HCT116 (cell line): Measurements from ENCODE around the gene ADARB2. TPM values are rescaled to one million over a fixed set of nuclear protein-coding genes. Genes with fewer than 3 reads are reported as not detected.

Experiments used
- ATAC-seq: fragments of 200-7000 bp; cut with Tn5 transposase; 2 replicates; pipeline ENCODE4 v1.9.1; 2020; ENCODE audit warnings: mild to moderate bottlenecking, moderate library complexity
- BruUV-seq: library from RNA; stranded (reverse); fragments of 400-500 nt; replicated peaks from 2 replicates; lab custom pipeline; 2021; lab: Mats Ljungman, UMichigan
- CTCF ChIA-PET: fragments of 300-600 bp; sonication (Branson Sonifier 250); formaldehyde crosslinking; loops from one replicate; lab custom pipeline; 2021; ENCODE audit warnings: antibody characterized with exemption; lab: Charles Lee
- POLR2A ChIA-PET: fragments of 300-600, 350-600 bp; sonication (Branson Sonifier 250); formaldehyde crosslinking; loops from one replicate; lab custom pipeline; 2021; ENCODE audit warnings: antibody characterized with exemption; lab: Charles Lee
- RAD21 ChIA-PET, 2 experiments: fragments of 300-600 bp; sonication (Branson Sonifier 250); formaldehyde crosslinking; loops; one replicate each; lab custom pipeline; 2023; ENCODE audit warnings: low total read pairs in 2 of 2; ENCODE audit not compliant: uncharacterized antibody in 2 of 2, unreplicated experiment in 2 of 2, low non-redundant PET in 1 of 2; lab: Charles Lee
- DNase-seq: peaks from one replicate; pipeline ENCODE4 v3.0.0-alpha.2; 2010; ENCODE audit warnings: low read depth, low spot score
- H2AFZ ChIP-seq: fragments of 200-600 bp; shearing (Covaris generic), sonication (generic); 2 replicates; pipeline ENCODE4 v1.6.1; 2017; ENCODE audit warnings: low read depth, mixed run types, mixed read lengths, antibody characterized with exemption, low read length; ENCODE audit not compliant: poor library complexity, severe bottlenecking
- H3K27ac ChIP-seq: 2 replicates; pipeline ENCODE4 v1.5.1; 2012; ENCODE audit warnings: low read depth, low read length
- H3K27me3 ChIP-seq: fragments of 200-600 bp; sonication (generic); 2 replicates; pipeline ENCODE4 v1.6.1; 2016; ENCODE audit warnings: mixed run types, low read length, mixed read lengths; ENCODE audit not compliant: insufficient read depth
- H3K36me3 ChIP-seq, 2 experiments: fragments of 200-500 bp in 1 of 2; fragments of 200-600 bp in 1 of 2; sonication (Bioruptor generic) in 1 of 2; sonication (generic) in 1 of 2; 2 replicates each; pipeline versions ENCODE4 v1.5.1 to v1.6.1; 2014 to 2016; ENCODE audit warnings: low read length in 2 of 2, inconsistent platforms in 1 of 2, mixed read lengths in 1 of 2, mixed run types in 1 of 2; ENCODE audit not compliant: insufficient read depth in 2 of 2, control insufficient read depth in 1 of 2
- H3K4me1 ChIP-seq, 2 experiments: fragments of 200-600 bp in 1 of 2; sonication (generic) in 1 of 2; 2 replicates each; pipeline versions ENCODE4 v1.5.1 to v1.6.1; 2012 to 2017; ENCODE audit warnings: low read length in 2 of 2, inconsistent platforms in 1 of 2, mild to moderate bottlenecking in 1 of 2, mixed read lengths in 1 of 2, mixed run types in 1 of 2, moderate library complexity in 1 of 2; ENCODE audit not compliant: insufficient read depth in 2 of 2, control insufficient read depth in 1 of 2
- H3K4me2 ChIP-seq: fragments of 200-600 bp; sonication (generic); 2 replicates; pipeline ENCODE4 v1.6.1; 2017; ENCODE audit warnings: mixed run types, low read length, mixed read lengths
- H3K4me3 ChIP-seq, 2 experiments: fragments of 200-600 bp in 1 of 2; sonication (generic) in 1 of 2; replicated peaks in 1 of 2; 2 replicates each; pipeline ENCODE4 v1.5.1; 2011 to 2016; ENCODE audit warnings: low read length in 2 of 2, control low read depth in 1 of 2, low read depth in 1 of 2, mild to moderate bottlenecking in 1 of 2, mixed read lengths in 1 of 2, mixed run types in 1 of 2
- H3K79me2 ChIP-seq: fragments of 200-600 bp; sonication (generic); 2 replicates; pipeline ENCODE4 v1.6.1; 2017; ENCODE audit warnings: mild to moderate bottlenecking, mixed run types, low read length, moderate library complexity, mixed read lengths; ENCODE audit not compliant: insufficient read depth
- H3K9ac ChIP-seq: fragments of 200-600 bp; sonication (generic); 2 replicates; pipeline ENCODE4 v1.6.1; 2016; ENCODE audit warnings: low read length, mixed read lengths
- H3K9me2 ChIP-seq: fragments of 200-600 bp; sonication (generic), shearing (Covaris generic); 2 replicates; pipeline ENCODE4 v1.6.1; 2017; ENCODE audit warnings: mixed run types, mild to moderate bottlenecking, moderate library complexity; ENCODE audit not compliant: insufficient read depth
- H3K9me3 ChIP-seq, 2 experiments: fragments of 200-500 bp in 1 of 2; fragments of 200-600 bp in 1 of 2; sonication (Bioruptor generic) in 1 of 2; sonication (generic) in 1 of 2; 2 replicates each; pipeline ENCODE4 v1.6.1; 2014 to 2017; ENCODE audit warnings: low read length in 2 of 2, mixed read lengths in 2 of 2, inconsistent platforms in 1 of 2, low read depth in 1 of 2, mild to moderate bottlenecking in 1 of 2, mixed run types in 1 of 2, moderate library complexity in 1 of 2; ENCODE audit not compliant: control insufficient read depth in 1 of 2, insufficient read depth in 1 of 2
- H4K20me1 ChIP-seq: fragments of 200-600 bp; sonication (generic), shearing (Covaris generic); 2 replicates; pipeline ENCODE4 v1.6.1; 2017; ENCODE audit warnings: mixed run types, mild to moderate bottlenecking, moderate library complexity; ENCODE audit not compliant: insufficient read depth
- CEBPB ChIP-seq: IDR thresholded peaks from 2 replicates; pipeline ENCODE4 v1.6.1; 2012; ENCODE audit warnings: low read depth
- ELF1 ChIP-seq: IDR thresholded peaks from 2 replicates; pipeline ENCODE4 v1.6.1; 2012; ENCODE audit warnings: low read depth, borderline replicate concordance
- EZH2phosphoT487 ChIP-seq: fragments of 200-600 bp; IDR thresholded peaks from 2 replicates; pipeline ENCODE4 v1.6.1; 2018; ENCODE audit warnings: antibody characterized with exemption, borderline replicate concordance
- FOSL1 ChIP-seq: IDR thresholded peaks from 2 replicates; pipeline ENCODE4 v1.6.1; 2012; ENCODE audit warnings: low read depth
- JUND ChIP-seq: IDR thresholded peaks from 2 replicates; pipeline ENCODE4 v1.6.1; 2012
- SIN3A ChIP-seq: IDR thresholded peaks from 2 replicates; pipeline ENCODE4 v1.6.1; 2012; ENCODE audit warnings: low read depth
- SP1 ChIP-seq: IDR thresholded peaks from 2 replicates; pipeline ENCODE4 v1.6.1; 2012; ENCODE audit warnings: low read depth
- ZNF274 ChIP-seq: fragments of 200-500 bp; sonication (Bioruptor generic); IDR thresholded peaks from 2 replicates; pipeline ENCODE4 v1.6.1; 2014; ENCODE audit warnings: mild to moderate bottlenecking, low read depth, low read length, inconsistent platforms
- intact Hi-C: fragments of 100-400 bp; cut with micrococcal nuclease; formaldehyde crosslinking; loops from 2 replicates; pipeline ENCODE4 v1.10.0; 2022
- total RNA-seq: library from RNA; stranded (reverse); gene quantifications from one replicate; pipeline ENCODE4 v1.2.1, GENCODE V29; 2021; ENCODE audit not compliant: unreplicated experiment
- TF ChIP-seq, protein P1 (sequence below), 3 experiments: fragments of 200-600 bp in 1 of 3; sonication (generic) in 1 of 3; IDR thresholded peaks in 2 of 3; conservative IDR thresholded peaks in 1 of 3; 2 replicates each; pipeline ENCODE4 v1.5.1; 2012 to 2017; ENCODE audit warnings: low read depth in 2 of 3, low read length in 2 of 3, antibody characterized with exemption in 1 of 3, borderline replicate concordance in 1 of 3, control low read depth in 1 of 3, mild to moderate bottlenecking in 1 of 3, mixed read lengths in 1 of 3, mixed run types in 1 of 3, moderate library complexity in 1 of 3; ENCODE audit not compliant: insufficient read depth in 1 of 3
- TF ChIP-seq, protein P2 (sequence below): IDR thresholded peaks from 2 replicates; pipeline ENCODE4 v1.6.1; 2012; ENCODE audit warnings: low read depth

Gene ADARB2
- total RNA-seq, 1 experiment from 2014 or later, result not detected

DNA sequence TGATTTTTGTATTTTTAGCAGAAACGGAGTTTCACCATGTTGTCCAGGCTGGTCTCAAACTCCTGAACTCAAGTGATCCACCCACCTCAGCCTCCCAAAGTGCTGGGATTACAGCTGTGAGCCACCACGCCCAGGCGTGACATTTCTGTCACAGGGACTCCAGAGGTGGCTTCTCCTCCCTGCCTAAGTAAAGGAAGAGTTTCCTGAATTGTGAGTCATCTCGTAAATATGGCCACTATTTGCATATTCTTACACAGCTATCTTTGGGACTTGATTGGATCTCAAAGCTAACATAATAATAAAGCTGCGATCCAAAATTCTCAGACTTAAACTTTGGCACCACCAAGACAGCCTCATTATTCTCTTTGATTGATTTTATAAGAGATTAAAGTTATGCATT lies 50.1 kb downstream of the ADARB2 start:
- ATAC-seq (no peak), DNase-seq (no peak)
- intact Hi-C loops, result no loop called here
- Histone ChIP-seq H3K27me3 (no peaks in the 10 kb centered on the region), H3K4me2 (no peak overlapping the region), H4K20me1 (no peaks in the 10 kb centered on the region), H3K9me2 (no peaks in the 10 kb centered on the region), H3K9ac (no peak overlapping the region), H2AFZ (no peak overlapping the region), H3K79me2 (no peaks in the 10 kb centered on the region), H3K4me3 (no peak overlapping the region), H3K9me3 (no peaks in the 10 kb centered on the region), H3K27ac (no peak overlapping the region), H3K4me1 (no peaks in the 10 kb centered on the region), H3K36me3 (no peaks in the 10 kb centered on the region)
- ChIA-PET RAD21 (no interaction called here), POLR2A (no interaction called here), CTCF (no interaction called here)
- TF ChIP-seq ZNF274 (no peak), CEBPB (no peak), FOSL1 (no peak)
- no TSS peak for BruUV-seq

DNA sequence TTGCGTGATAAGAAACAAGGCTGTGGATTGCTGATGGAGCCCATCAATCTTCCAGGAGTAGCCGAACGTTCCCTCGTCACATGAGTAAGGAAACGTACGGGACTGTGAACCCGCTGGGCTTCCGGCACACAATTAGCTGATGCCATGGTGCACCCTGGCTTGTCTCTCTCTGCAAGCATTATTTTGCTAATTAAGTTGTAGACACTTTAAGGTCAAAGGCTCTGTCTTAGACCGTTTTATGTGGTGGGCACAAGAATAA lies 50.9 kb downstream of the ADARB2 start:
- Histone ChIP-seq H3K27me3 (no peaks in the 10 kb centered on the region), H3K27ac (no peak overlapping the region), H3K9me2 (no peaks in the 10 kb centered on the region), H3K36me3 (no peaks in the 10 kb centered on the region), H3K4me1 (no peaks in the 10 kb centered on the region), H3K4me2 (no peak overlapping the region), H3K4me3 (no peak overlapping the region), H3K9ac (no peak overlapping the region), H3K9me3 (no peaks in the 10 kb centered on the region), H3K79me2 (no peaks in the 10 kb centered on the region), H2AFZ (no peak overlapping the region), H4K20me1 (no peaks in the 10 kb centered on the region)
- DNase-seq (no peak), ATAC-seq (no peak)
- no TSS peak for BruUV-seq
- intact Hi-C loops, result no loop called here
- RAD21 ChIA-PET, result no interaction called here
- no peak for TF ChIP-seq ELF1
- TF ChIP-seq, protein P1, sequence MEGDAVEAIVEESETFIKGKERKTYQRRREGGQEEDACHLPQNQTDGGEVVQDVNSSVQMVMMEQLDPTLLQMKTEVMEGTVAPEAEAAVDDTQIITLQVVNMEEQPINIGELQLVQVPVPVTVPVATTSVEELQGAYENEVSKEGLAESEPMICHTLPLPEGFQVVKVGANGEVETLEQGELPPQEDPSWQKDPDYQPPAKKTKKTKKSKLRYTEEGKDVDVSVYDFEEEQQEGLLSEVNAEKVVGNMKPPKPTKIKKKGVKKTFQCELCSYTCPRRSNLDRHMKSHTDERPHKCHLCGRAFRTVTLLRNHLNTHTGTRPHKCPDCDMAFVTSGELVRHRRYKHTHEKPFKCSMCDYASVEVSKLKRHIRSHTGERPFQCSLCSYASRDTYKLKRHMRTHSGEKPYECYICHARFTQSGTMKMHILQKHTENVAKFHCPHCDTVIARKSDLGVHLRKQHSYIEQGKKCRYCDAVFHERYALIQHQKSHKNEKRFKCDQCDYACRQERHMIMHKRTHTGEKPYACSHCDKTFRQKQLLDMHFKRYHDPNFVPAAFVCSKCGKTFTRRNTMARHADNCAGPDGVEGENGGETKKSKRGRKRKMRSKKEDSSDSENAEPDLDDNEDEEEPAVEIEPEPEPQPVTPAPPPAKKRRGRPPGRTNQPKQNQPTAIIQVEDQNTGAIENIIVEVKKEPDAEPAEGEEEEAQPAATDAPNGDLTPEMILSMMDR (IDR thresholded peaks at IDR 0.05 in 2 of 3, conservative IDR thresholded peaks at IDR 0.05 in 1 of 3; ENCODE audit: borderline replicate concordance in 1 of 3, insufficient read depth in 1 of 3, low read depth in 2 of 3, low read length in 2 of 3), result no peak
- no peak for TF ChIP-seq SP1
- no peak for TF ChIP-seq SIN3A
- TF ChIP-seq JUND, result no peak
- no peak for TF ChIP-seq EZH2phosphoT487
- TF ChIP-seq, protein P2, sequence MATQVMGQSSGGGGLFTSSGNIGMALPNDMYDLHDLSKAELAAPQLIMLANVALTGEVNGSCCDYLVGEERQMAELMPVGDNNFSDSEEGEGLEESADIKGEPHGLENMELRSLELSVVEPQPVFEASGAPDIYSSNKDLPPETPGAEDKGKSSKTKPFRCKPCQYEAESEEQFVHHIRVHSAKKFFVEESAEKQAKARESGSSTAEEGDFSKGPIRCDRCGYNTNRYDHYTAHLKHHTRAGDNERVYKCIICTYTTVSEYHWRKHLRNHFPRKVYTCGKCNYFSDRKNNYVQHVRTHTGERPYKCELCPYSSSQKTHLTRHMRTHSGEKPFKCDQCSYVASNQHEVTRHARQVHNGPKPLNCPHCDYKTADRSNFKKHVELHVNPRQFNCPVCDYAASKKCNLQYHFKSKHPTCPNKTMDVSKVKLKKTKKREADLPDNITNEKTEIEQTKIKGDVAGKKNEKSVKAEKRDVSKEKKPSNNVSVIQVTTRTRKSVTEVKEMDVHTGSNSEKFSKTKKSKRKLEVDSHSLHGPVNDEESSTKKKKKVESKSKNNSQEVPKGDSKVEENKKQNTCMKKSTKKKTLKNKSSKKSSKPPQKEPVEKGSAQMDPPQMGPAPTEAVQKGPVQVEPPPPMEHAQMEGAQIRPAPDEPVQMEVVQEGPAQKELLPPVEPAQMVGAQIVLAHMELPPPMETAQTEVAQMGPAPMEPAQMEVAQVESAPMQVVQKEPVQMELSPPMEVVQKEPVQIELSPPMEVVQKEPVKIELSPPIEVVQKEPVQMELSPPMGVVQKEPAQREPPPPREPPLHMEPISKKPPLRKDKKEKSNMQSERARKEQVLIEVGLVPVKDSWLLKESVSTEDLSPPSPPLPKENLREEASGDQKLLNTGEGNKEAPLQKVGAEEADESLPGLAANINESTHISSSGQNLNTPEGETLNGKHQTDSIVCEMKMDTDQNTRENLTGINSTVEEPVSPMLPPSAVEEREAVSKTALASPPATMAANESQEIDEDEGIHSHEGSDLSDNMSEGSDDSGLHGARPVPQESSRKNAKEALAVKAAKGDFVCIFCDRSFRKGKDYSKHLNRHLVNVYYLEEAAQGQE, result no peak
- POLR2A ChIA-PET, result no interaction called here
- CTCF ChIA-PET, result no interaction called here
